ENCODE measurements around the gene GLP2R.

GLP2R gene

GRCh38 chr17:9859781-9860180 is 34.1 kb downstream of the GLP2R start:
- DNase-seq, result no peak

- no peak for DNase-seq
Measured at GRCh38 chr17:9860851-9861250, 35.1 kb downstream of the GLP2R start.

- DNase-seq, result no peak
Measured at GRCh38 chr17:9862220-9862619, 36.5 kb downstream of the GLP2R start.

- no peak for DNase-seq
Measured at GRCh38 chr17:9862949-9863348, 37.2 kb downstream of the GLP2R start.

- no peak for DNase-seq
Measured at GRCh38 chr17:9865586-9865985, 39.9 kb downstream of the GLP2R start.

GRCh38 chr17:9868552-9868951 is 42.8 kb downstream of the GLP2R start:
- no peak for DNase-seq

- no peak for DNase-seq
Measured at GRCh38 chr17:9872852-9873251, 47.1 kb downstream of the GLP2R start.

GRCh38 chr17:9874722-9875121 is 49.0 kb downstream of the GLP2R start:
- DNase-seq, result no peak

- DNase-seq, result no peak
Measured at GRCh38 chr17:9875441-9875840, 49.7 kb downstream of the GLP2R start.

- DNase-seq, result no peak
Measured at GRCh38 chr17:9878356-9878755, 52.6 kb downstream of the GLP2R start.

GRCh38 chr17:9878786-9879525 is 53.2 kb downstream of the GLP2R start:
- no peak for DNase-seq

- DNase-seq, result no peak
Measured at GRCh38 chr17:9880582-9880999, 54.9 kb downstream of the GLP2R start.

GRCh38 chr17:9883451-9883850 is 57.7 kb downstream of the GLP2R start:
- DNase-seq, result no peak

- DNase-seq, result no peak
Measured at GRCh38 chr17:9886141-9886930, 60.6 kb downstream of the GLP2R start.

- no peak for DNase-seq
Measured at GRCh38 chr17:9887508-9887907, 61.8 kb downstream of the GLP2R start.

GRCh38 chr17:9890124-9890523 is 64.4 kb downstream of the GLP2R start:
- DNase-seq, result no peak

- no peak for DNase-seq
Measured at GRCh38 chr17:9893411-9894012, 67.8 kb downstream of the GLP2R start.

- no peak for DNase-seq
Measured at GRCh38 chr17:9894231-9894630, 68.5 kb downstream of the GLP2R start.

- no peak for DNase-seq
Measured at GRCh38 chr17:9895923-9896322, 70.2 kb downstream of the GLP2R start.

GRCh38 chr17:9897372-9897968 is 71.7 kb downstream of the GLP2R start:
- DNase-seq, result no peak

GRCh38 chr17:9898812-9899211 is 73.1 kb downstream of the GLP2R start:
- DNase-seq, result no peak

GRCh38 chr17:9899280-9900043 is 73.7 kb downstream of the GLP2R start:
- DNase-seq, result no peak
